NCI-H2171 treated with DMSO at 0.1 percent for 48 hours (cell line): ENCODE results near the gene LIMCH1.

Source experiments
- DNase-seq: peaks from one replicate; lab custom pipeline; 2025; lab: John Stamatoyannopoulos, UW

LIMCH1 gene

DNA sequence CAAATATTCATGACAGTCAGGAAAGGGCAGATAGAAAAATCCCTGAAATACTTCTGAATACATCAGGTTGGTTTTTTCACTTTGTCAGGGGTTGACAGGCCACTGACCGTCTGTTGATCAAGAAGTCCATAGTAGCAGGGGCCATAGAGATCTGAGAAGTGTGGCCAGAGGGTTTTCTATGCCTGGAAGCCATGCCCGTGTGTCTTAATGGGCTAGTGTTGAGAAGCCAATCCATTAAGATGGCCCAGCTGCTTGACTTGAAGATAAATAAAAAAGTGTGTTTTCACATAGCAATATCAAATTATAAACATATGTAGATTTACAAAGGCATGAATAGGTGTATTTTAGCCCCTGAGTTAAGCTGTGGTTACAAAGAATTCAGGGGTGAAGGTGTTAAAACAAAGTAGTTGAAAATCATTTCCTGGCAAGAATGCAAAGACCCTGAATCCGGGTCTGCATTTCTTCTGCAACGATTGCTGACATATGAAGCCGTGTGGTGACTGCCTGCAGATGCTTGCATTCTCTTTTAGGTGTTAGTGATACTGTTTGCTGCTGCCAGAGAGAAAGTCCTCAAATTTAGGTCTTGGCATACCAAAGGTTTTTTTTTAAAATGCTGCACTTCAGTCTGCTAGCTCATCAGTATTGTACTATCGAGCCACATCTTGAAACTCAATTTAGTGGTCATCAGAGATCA lies 9.3 kb upstream of the LIMCH1 start:
- no peak for DNase-seq

DNA sequence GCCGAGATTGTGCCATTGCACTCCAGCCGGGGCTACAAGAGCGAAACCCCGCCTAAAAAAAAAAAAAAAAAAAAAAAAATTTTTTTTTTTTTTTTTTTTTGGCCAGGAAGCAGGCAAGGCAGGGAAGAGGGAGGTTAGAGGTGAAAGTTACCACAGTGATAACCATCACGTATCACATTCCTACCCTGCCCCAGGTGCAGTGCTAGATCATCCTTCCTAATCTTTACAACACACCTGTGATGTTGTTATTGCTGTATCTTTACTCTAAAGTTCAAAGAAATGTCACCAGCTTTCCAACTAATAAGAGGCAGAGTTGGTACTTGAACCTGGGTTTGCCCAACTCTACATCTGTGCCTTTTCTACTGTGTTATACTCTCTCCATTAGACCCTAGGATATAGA lies 7.2 kb upstream of the LIMCH1 start:
- DNase-seq: no peak

DNA sequence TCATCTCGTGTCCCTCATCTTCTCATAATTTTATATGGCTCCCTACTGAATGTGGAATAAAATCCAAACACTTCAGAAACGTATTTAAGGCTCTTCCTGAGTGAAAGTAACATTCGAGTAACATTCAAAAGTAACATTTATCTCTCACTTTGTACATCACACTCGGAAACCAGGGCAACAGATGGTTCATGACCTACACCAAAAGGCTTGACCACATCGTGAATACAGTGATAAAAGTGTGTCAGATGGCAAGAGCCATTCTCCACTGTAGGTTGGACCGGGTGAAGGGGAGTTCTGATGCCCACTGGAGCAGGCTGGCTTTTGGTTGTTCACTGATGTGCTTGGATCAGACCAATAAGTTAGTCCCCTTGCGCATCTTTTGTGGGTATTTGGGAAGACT lies 5.6 kb upstream of the LIMCH1 start:
- no peak for DNase-seq

DNA sequence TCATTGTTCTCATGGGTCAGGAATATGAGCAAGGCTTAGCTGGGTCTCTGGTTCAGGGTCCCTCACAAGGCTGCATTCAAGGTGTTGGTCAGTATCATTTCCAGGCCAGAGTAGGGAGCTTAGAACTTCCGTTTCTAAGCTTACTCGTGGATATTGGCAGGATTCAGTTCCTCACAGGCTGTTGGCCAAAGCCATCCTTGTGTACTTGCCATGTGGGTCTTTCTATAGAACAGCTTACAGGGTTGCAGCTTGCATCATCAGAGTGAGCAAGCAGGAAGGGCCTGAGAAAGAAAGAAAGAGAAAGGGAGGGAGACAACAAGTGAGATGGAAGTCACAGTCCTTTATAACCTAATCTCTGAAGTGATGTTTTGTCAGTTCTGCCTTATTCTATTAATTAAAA lies 5.1 kb upstream of the LIMCH1 start:
- DNase-seq: no peak

DNA sequence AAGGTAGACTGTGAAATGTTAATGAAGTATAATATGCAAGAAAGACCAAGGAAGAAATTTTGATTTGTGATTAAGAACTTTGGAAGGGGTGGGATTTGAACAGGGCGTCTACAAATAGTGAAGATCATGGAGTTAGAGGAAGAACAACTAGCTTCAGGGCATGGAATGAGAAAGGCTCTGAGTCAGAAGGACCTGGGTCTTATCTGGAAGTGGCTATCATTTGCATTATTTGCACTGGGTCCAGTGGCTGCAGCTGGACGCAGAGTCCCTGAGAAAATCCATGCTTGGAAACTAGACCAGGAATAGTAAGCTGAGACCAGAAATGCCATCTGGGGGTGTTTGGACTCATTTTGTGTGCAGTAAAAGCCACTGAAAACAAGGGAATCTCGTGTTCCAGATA lies 4.3 kb upstream of the LIMCH1 start:
- no peak for DNase-seq

DNA sequence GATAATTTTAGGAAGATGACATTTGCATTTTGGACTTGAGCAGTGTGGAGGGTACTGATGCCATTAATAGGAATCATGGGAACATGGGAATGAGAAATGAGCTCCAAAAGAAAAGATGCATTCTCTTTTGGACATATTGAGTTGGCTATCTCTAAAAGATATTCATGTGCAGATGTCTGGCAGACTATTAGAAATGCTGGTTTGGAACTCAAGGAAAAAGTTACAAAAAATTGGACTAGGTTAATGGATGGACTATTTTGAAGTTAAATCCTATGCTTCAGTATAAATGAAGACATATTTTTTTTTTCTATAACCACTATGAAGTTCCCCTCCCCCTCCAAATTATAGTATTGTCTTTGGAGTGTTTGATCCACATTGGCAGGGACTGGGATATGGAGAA lies 3.6 kb upstream of the LIMCH1 start:
- no peak for DNase-seq

DNA sequence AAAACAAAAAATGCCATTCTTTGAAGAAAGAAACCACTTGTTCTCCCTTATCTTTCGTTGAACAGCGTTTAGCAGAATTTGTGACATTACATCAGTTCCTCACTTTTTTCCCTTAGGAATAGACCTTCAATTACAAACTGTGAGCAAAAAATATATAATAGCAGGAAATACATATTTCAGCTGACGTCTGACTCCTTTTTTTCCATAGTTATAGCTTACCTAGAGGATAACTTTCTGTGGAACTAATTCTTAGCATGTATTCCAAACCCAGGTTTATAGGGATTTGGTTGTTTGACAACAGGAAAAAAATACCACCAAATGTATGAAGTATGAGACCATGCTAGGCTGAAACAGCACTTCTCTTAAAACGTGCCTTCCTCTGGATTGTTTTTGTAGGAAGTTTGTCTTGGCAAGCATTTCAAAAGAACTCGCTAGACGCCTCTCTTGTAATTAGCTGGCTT lies 2.0 kb upstream of the LIMCH1 start:
- DNase-seq: no peak

DNA sequence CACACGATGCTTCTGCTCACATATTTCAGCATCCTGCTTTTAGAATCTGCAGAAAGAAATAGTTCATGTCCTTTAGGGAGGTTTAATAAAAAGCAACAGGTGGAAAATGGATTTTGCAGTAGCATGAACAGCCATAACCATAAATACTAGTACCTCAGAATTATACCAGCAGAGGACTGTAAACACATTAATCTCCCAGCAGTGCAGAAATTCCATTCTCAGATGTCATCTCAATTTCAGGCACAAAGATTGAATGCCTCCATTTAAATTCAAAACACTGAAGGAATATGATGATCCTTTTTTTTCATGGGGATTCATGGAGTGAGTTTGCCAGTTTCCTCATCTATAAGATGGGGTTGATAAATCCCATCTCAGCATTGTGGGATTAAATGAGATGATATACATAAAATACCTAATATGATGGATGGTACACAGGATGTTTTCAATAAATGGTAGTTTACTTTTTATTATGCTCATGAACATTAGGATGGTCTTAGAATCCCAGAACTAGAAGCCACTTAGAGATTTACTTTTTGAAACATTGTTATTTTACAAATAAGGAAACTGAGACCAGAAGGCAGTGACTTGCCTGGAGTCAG lies 566 bp upstream of the LIMCH1 start:
- no peak for DNase-seq

DNA sequence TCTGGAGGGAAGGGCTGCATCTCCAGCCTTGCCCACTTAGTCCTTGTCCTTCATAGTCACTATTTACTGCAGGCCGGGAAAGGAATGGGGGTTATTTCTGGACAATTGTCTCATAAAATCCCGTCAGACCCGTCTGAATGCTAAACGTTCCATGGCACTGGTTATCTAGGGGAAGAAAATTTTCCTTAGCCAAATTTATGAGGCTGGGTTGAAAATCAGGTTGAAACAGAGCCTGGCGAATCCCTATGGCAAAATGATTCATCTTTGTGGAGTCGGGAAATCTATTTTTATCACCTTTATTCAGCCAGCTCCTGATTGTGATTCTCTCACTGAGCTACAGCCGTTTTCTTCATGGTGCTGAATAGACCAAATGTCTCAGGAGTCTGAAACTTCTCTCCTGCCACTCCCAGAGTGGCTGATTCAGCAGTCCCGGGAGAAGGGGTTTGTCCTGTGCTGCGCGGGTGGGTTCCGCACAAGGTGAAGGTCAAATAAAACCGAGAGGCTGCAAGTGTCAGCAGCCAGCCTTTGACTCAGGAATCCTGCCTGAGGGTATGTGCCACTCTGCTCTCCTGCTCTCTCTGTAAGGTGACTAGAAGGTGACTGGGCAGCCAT lies 1.0 kb downstream of the LIMCH1 start:
- DNase-seq: no peak

DNA sequence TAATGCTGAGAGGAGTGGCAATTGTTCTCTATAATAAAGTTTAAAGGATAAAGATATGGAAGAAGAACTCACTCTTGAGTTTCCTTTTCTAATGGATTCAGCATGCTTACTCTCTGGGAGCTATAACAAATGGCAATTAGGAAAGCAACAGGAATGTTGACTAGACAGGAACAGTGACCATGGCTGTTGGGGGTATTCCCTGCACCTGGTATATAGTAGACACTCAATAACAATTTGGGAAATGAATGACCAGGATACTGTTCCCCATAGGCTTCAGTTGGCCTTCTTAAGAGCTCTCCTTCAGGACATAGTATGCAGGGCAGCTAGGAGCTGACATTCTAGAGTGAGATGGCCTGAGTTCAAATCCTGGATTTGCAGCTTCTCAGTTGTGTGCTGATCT lies 1.8 kb downstream of the LIMCH1 start:
- DNase-seq: no peak

DNA sequence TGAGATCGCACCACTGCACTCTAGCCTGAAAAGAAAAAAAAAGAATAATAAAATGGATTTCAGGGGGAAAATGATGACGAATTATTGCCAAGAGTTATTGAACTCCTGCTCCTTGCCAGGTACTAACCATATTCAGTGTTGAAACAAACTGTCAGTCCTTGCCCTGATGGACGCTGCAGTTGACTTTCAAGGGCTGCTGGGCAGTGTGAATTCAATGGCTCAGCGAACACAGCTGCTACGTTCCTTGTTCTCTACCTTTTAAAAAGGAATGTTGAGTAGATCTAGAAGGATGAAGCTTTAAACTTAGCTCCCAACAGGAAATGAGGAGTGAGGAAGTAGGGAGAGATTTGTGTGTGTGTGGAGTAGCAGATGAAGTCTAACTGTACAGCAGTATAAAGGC lies 2.7 kb downstream of the LIMCH1 start:
- DNase-seq: no peak

DNA sequence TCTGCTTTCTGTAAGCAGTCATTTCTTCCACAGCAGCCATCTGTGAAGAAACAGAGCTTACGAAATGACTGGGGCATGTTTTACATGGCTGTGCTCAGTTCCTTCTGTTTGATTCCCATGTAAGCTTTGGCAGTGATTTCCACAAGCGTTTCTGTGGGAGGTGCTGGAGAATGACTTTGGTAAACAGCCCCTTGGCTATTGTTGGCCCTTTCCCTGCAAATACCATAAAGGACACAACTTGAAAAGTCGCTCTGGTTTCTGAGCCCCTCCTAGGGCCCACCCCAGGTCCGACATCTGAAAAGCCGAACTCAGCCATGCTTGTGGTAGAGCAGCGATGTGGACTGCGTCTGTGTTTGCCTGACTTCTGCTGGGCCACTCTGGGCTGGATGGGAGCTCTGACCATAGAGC lies 3.7 kb downstream of the LIMCH1 start:
- no peak for DNase-seq

DNA sequence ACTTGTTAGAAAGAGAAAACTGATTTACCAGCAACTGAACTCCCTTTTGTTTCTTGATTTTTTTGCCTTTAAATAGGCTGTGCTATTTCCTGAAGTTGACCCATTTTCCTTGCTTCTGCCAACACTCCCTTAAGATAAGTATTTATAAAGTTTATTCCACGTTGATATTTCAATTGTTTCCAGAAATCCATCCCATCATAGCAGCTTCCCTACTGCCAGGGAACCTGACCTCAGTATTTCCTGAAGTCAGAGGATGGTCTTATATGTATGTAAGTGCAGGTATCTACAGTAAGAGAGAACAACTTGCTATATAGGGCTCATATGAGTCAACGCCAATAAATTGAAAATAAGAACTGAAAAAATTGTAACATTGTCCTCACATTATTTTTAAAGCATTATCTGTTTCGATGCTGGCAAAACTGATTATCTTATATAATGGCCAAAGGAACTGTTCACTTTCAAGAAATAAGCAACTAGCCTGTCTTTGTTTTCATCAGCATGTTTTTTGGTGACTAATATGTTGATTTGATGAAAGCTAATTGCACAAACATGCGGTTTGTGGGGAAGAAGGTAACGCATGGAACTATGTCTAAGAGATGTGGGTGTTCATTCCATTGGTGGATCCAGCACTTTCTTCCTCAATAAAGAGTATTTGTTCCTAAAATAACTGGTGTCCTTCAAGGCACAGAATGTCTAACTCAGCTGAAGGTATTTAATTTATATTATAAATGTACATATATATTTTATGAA lies 4.7 kb downstream of the LIMCH1 start:
- DNase-seq: no peak

DNA sequence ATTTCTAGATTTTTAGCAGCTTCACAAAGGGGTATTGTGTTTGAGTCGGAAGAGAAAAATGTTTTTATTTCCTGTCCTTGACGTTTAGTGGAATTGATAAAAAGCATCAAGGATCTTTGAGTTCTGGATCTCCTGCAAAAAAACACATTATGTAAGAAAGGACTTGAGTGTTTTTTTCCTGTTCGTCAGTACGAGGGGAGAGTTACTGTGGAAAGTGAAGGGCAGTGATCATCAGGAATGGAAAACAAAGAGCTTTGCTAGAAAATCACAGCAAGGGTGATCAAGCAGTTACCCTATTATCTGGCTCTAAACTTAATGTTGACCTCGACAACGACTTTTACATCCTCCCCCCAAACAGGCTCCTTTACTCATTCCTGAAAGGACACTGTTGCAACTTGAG lies 7.3 kb downstream of the LIMCH1 start:
- no peak for DNase-seq

DNA sequence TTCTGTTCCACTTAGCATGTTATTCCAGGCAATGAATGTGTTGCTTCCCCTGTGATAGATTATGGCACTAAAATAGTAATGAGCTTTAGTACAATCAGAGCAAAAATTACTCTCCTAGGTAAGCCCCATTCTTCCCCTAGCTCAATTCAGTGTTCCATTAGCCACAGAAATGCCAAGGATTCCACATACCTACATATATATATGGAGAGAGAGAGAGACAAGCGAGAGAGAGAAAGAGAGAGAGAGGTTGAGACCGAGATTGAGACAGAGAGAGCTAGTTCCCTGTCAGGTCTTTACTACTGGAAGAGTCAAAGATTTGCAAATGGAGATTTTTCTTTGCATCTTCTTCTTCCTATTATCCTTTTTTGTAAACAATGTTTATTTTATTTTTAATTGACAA lies 8.7 kb downstream of the LIMCH1 start:
- DNase-seq: no peak

DNA sequence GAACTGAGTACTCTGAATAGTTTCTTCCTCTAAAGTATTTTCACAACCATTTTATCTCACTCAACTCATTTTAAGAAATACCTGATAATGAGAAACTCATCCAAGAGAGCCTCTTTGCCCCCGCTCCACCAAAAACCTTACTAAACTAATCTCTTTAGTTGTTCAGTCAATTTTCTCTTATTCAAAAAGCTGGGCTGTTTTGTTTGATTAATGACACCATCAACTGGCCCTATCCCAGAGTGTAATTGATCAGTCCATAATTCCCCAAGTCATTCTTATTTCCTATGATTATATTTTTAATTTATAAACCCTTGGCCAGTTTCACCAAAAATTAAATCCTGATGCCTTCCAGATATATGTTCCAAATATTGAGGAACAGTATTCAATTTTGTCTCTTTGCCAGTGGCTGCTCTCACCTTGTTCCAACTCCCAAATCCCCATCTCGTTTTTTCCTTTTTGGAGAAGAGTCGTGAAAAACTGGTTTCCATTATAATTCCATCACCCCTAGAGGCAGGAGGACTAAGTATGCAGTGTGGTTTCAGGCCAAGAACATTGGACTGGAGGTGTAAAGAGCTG lies 10.4 kb downstream of the LIMCH1 start:
- DNase-seq: no peak

DNA sequence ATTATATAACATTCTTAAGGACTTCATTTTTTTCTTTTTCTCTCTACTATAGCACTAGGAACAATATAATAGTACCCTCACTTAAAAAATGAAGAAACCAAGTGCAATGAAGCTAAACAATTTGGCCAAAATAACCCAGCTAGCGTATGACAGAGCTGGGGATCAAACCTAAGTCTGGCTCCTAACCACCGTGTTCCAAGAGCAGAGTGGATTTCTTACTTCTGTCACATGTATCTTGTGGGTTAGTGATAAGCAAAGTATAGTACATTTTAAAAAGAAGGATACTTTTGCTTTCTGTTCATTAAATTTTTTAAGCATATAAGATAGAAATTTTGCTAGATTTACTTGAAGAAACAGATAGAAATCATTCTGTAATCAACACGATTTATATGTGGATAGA lies 11.5 kb downstream of the LIMCH1 start:
- DNase-seq: no peak

DNA sequence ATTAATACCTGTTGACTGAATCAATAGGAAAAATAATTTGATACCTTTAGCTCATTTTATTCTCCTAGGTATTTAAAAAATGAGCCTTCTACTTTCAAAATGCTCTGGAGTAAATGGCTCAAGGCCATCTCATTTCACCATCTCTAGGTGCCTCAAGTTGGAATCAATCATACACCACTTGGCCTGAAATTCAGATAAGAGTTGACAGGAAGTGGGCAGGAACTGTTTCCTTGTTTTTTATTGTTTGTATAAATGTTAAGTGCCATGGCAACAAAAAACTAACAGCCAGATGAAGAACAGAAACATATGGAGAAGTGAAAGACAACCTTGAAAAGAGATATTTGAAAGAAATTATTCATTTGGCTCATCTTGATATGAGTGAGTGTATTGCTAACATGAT lies 12.4 kb downstream of the LIMCH1 start:
- no peak for DNase-seq

DNA sequence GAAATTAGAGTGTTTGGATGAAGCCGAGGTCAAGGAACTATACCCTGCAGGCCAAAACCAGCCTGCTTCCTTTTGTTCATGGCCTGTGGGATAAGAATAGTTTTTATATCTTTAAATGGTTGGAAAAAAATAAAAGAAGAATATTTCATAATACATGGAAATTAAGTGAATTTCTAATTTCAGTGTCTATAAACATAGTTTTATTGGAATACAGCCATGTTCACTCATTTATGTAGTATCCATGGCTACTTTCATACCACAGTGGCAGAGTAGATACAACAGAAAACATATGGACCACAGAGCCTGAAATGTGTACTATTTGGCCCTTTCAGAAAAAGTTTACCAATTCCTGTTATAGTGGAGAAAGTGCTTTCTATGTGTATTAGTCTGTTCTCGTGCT lies 13.6 kb downstream of the LIMCH1 start:
- DNase-seq: no peak

DNA sequence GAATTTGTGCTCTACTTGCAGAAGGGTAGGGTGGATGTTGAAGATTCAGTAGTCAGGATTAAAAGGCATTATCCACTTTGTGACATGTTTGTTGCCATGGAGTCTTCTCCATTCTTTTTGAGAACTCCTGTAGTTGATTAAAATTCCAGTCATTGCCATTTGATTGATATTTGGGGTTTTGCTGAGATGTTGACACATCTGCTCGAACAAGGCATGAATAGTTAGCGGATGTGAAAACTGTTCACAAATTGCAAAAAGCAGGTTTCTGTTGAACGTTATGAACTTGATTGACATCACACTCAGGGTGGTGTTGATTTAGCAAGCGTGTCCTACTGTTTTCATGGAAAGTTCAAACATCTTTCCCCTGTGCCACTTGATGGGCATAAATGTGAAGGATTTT lies 16.9 kb downstream of the LIMCH1 start:
- no peak for DNase-seq

DNA sequence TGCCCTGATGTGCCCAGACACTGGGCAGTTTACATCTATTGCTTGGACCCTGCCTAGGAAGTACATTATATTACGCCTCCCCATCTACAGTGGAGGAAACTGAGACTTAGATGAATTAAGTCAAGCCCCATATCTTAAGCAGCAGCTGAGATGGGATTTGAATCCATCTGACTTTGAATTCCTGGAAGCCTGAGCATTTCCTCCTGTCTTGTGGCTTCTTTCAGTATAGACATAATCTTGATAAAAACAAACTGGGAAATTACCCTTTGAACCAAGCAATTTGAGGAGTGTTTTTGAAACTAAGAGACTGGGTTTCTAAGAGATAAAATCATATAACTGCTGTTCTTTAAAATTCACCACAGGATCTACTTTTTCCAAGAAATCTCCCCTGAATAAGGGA lies 18.6 kb downstream of the LIMCH1 start:
- no peak for DNase-seq

DNA sequence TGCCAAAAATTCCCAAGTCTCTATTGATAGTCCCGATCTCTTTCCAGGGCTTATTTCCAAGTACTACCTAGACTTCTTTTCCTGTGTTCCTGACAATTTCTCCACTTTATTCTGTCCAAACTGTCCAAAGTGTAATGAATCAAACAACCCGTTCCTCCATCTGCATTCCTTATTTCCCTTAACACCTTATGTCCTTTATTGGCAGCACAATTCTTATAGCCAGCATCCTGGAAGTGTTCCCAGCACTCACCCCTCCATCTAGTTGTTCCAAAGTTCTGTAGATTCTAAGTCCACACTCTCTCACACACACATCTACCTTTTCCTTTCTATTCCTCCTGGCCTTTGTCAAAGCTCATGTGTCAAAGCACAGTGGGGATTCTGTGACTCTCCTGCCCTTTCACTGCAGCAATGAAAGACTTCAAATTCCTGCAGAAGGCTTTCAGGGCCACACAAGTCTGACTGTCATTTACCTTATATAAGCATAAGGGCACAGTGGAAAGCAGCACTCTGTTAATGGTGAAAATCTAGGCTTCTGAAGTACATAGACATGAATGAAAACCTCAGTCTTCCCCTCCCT lies 22.1 kb downstream of the LIMCH1 start:
- no peak for DNase-seq
